B cell (primary cell): Measurements from ENCODE around the gene PRRC2B. TPM values are rescaled to one million over a fixed set of nuclear protein-coding genes. Genes with fewer than 3 reads are reported as not detected.

Source experiments
- ATAC-seq: fragments of 200-7000 bp; cut with Tn5 transposase; one replicate; pipeline ENCODE4 v1.10.0; 2021; ENCODE audit warnings: low read depth, mild to moderate bottlenecking, moderate number of reproducible peaks, moderate library complexity
- CTCF ChIA-PET: fragments of 350-600 bp; sonication (Branson Sonifier 250); formaldehyde crosslinking; loops from one replicate; lab custom pipeline; 2021; ENCODE audit warnings: antibody characterized with exemption, inconsistent platforms; lab: Charles Lee
- POLR2A ChIA-PET: fragments of 350-600 bp; sonication (Branson Sonifier 250); formaldehyde crosslinking; loops from one replicate; lab custom pipeline; 2021; ENCODE audit warnings: antibody characterized with exemption; lab: Charles Lee
- DNase-seq: peaks from one replicate; pipeline ENCODE4 v3.0.0; 2013
- H2AFZ ChIP-seq: 2 replicates; pipeline ENCODE4 v1.6.1; 2012; ENCODE audit warnings: mild to moderate bottlenecking, low read depth, low read length; ENCODE audit not compliant: insufficient read depth, poor library complexity, severe bottlenecking
- H3K27ac ChIP-seq, 2 donors: 1 replicate in 1 of 2; 2 replicates in 1 of 2; pipeline ENCODE4 v1.5.1; 2012 to 2013; ENCODE audit warnings: low read length in 2 of 2, mild to moderate bottlenecking in 2 of 2, moderate library complexity in 1 of 2
- H3K27me3 ChIP-seq, 4 experiments: fragments of 200-600 bp in 1 of 4; sonication (generic) in 1 of 4; replicated peaks in 1 of 4; 1 replicate in 2 of 4; 2 replicates in 2 of 4; pipeline versions ENCODE4 v1.6.1 to v1.7.0; 2013 to 2016; ENCODE audit warnings: low read length in 3 of 4, mild to moderate bottlenecking in 2 of 4, mixed read lengths in 1 of 4, moderate library complexity in 1 of 4; ENCODE audit not compliant: insufficient read depth in 4 of 4, control insufficient read depth in 3 of 4; ENCODE audit errors: control extremely low read depth in 1 of 4
- H3K36me3 ChIP-seq, 2 experiments: replicated peaks in 1 of 2; 1 replicate in 1 of 2; 2 replicates in 1 of 2; pipeline versions ENCODE4 v1.6.1 to v1.7.1; 2013; ENCODE audit warnings: low read length in 1 of 2; ENCODE audit not compliant: insufficient read depth in 2 of 2, control insufficient read depth in 1 of 2; ENCODE audit errors: control extremely low read depth in 1 of 2, extremely low read depth in 1 of 2
- H3K4me1 ChIP-seq, 2 donors: fragments of 200-600 bp in 1 of 2; sonication (generic) in 1 of 2; 1 replicate in 1 of 2; 2 replicates in 1 of 2; pipeline versions ENCODE4 v1.5.1 to v1.6.1; 2013 to 2017; ENCODE audit warnings: low read length in 2 of 2; ENCODE audit not compliant: control insufficient read depth in 2 of 2, insufficient read depth in 2 of 2
- H3K4me2 ChIP-seq: replicated peaks from 2 replicates; pipeline ENCODE3; 2012; ENCODE audit warnings: mild to moderate bottlenecking, low read depth, low read length; ENCODE audit not compliant: poor library complexity, severe bottlenecking
- H3K4me3 ChIP-seq, 5 experiments: fragments of 200-600 bp in 1 of 5; sonication (generic) in 1 of 5; 1 replicate in 3 of 5; 2 replicates in 2 of 5; pipeline versions ENCODE4 v1.5.1 to v1.7.0; 2011 to 2016; ENCODE audit warnings: low read length in 4 of 5, mild to moderate bottlenecking in 4 of 5, low read depth in 2 of 5, control low read depth in 1 of 5, moderate library complexity in 1 of 5; ENCODE audit not compliant: insufficient read depth in 1 of 5; ENCODE audit errors: control extremely low read depth in 1 of 5, extremely low read depth in 1 of 5
- H3K79me2 ChIP-seq: fragments of 200-600 bp; sonication (generic); one replicate; pipeline ENCODE4 v1.6.0; 2016; ENCODE audit warnings: low read length; ENCODE audit not compliant: control insufficient read depth, insufficient read depth
- H3K9ac ChIP-seq: fragments of 200-600 bp; sonication (generic); 2 replicates; pipeline ENCODE4 v1.6.1; 2017; ENCODE audit warnings: mild to moderate bottlenecking, low read length, moderate library complexity
- H3K9me3 ChIP-seq, 3 donors: one replicate each; pipeline versions ENCODE4 v1.6.1 to v1.7.1; 2013; ENCODE audit warnings: low read length in 2 of 3; ENCODE audit not compliant: control insufficient read depth in 2 of 3, insufficient read depth in 1 of 3; ENCODE audit errors: control extremely low read depth in 1 of 3
- H4K20me1 ChIP-seq: 2 replicates; pipeline ENCODE4 v1.6.0; 2012; ENCODE audit warnings: mild to moderate bottlenecking, low read length; ENCODE audit not compliant: insufficient read depth, control insufficient read depth, poor library complexity, severe bottlenecking
- H3K27ac Mint-ChIP-seq: one replicate; pipeline ENCODE4 v1.8.0; 2021; ENCODE audit warnings: mixed read lengths
- H3K27me3 Mint-ChIP-seq: one replicate; pipeline ENCODE4 v1.8.0; 2021; ENCODE audit warnings: mixed read lengths
- H3K4me1 Mint-ChIP-seq: one replicate; pipeline ENCODE4 v1.8.0; 2021; ENCODE audit warnings: mixed read lengths
- H3K4me3 Mint-ChIP-seq: one replicate; pipeline ENCODE4 v1.8.0; 2021; ENCODE audit warnings: mixed read lengths
- H3K9me3 Mint-ChIP-seq: one replicate; pipeline ENCODE4 v1.8.0; 2022; ENCODE audit warnings: mixed read lengths; ENCODE audit not compliant: insufficient read depth
- EZH2 ChIP-seq: IDR thresholded peaks from 2 replicates; pipeline ENCODE4 v1.6.1; 2012; ENCODE audit warnings: borderline replicate concordance, low read depth, mild to moderate bottlenecking, moderate library complexity, low read length; ENCODE audit not compliant: insufficient read depth, poor library complexity, severe bottlenecking
- WGBS: methylation state at CpG from one replicate; pipeline ENCODE4 v1.1.5; 2013; ENCODE audit warnings: missing lambda C conversion rate; ENCODE audit not compliant: insufficient coverage; 5-methylcytosine and 5-hydroxymethylcytosine counted together
- intact Hi-C: fragments of 100-400 bp; cut with micrococcal nuclease; formaldehyde crosslinking; loops from one replicate; pipeline ENCODE4 v1.10.0; 2022
- polyA plus RNA-seq: library from polyadenylated mRNA; depleted of rRNA; stranded (reverse); fragments of >200 nt; gene quantifications from 2 replicates; pipeline ENCODE4 v1.2.3, GENCODE V29; 2012
- total RNA-seq, 2 donors: library from RNA; stranded (reverse); fragments of 120-200 nt in 1 of 2; gene quantifications; 1 replicate in 1 of 2; 2 replicates in 1 of 2; pipeline versions ENCODE4 v1.2.3 to v1.2.4, GENCODE V29; 2013 to 2022
- TF ChIP-seq, protein P1 (sequence below): fragments of 200-600 bp; IDR thresholded peaks from one replicate; pipeline ENCODE4 v1.8.0; 2022; ENCODE audit warnings: antibody characterized with exemption, mild to moderate bottlenecking

Gene PRRC2B
- total and polyA plus RNA-seq, 2 donors (not counting 1 experiment from before 2014, with no cell fraction given) = 63.9 to 268 TPM

- peaks cover 24% of the 10 kb centered on the region for H3K4me1 Mint-ChIP-seq
- H3K27me3 ChIP-seq = no peaks in the 10 kb centered on the region
- peaks cover 28% of the 10 kb centered on the region for H3K79me2 ChIP-seq
- H3K9me3 Mint-ChIP-seq = no peaks in the 10 kb centered on the region
- no peak overlapping the region for H3K9ac ChIP-seq
- H2AFZ ChIP-seq = no peak overlapping the region
- H3K4me3 ChIP-seq = no peak overlapping the region
- peak overlapping the region; percentile 94 for H3K4me3 Mint-ChIP-seq
- no peaks in the 10 kb centered on the region for H3K9me3 ChIP-seq
- peaks cover 11 to 22% of the 10 kb centered on the region in 2 donors for H3K4me1 ChIP-seq
- CTCF ChIA-PET = interaction anchor here (1.0 kb wide), 1 partner anchor 80 kb away, joined by 3 read pairs; no protein-coding TSS in a partner anchor
- peak overlapping the region; percentile 70 for H3K27ac Mint-ChIP-seq
- ATAC-seq = no peak
- H3K36me3 ChIP-seq = peaks cover 2 to 32% of the 10 kb centered on the region in 2 experiments
- H3K27me3 Mint-ChIP-seq = no peaks in the 10 kb centered on the region
- no peak for TF ChIP-seq EZH2
- TF ChIP-seq, protein P1, sequence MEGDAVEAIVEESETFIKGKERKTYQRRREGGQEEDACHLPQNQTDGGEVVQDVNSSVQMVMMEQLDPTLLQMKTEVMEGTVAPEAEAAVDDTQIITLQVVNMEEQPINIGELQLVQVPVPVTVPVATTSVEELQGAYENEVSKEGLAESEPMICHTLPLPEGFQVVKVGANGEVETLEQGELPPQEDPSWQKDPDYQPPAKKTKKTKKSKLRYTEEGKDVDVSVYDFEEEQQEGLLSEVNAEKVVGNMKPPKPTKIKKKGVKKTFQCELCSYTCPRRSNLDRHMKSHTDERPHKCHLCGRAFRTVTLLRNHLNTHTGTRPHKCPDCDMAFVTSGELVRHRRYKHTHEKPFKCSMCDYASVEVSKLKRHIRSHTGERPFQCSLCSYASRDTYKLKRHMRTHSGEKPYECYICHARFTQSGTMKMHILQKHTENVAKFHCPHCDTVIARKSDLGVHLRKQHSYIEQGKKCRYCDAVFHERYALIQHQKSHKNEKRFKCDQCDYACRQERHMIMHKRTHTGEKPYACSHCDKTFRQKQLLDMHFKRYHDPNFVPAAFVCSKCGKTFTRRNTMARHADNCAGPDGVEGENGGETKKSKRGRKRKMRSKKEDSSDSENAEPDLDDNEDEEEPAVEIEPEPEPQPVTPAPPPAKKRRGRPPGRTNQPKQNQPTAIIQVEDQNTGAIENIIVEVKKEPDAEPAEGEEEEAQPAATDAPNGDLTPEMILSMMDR = no peak
- peaks cover 31% of the 10 kb centered on the region for H4K20me1 ChIP-seq
- intact Hi-C loops = loop anchor here (5.0 to 10.0 kb wide), 2 partner anchors 126 to 244 kb away; partner anchors contain the start of gene RAPGEF1
- POLR2A ChIA-PET = no interaction called here
- DNase-seq = no peak
- no peak overlapping the region for H3K4me2 ChIP-seq
- 79% methylated on average over 4 of the region's 5 CpGs for WGBS
- no peak overlapping the region for H3K27ac ChIP-seq
Measured at GRCh38 chr9:131500939-131501541, 107.2 kb downstream of the PRRC2B start.
